Ishikawa (cell line): ENCODE results near the gene ARMC9.

Experiments used
- CEBPB ChIP-seq: IDR thresholded peaks from 2 replicates; pipeline ENCODE4 v1.6.1; 2012
- CREB1 ChIP-seq: IDR thresholded peaks from 2 replicates; pipeline ENCODE4 v1.6.1; 2012; ENCODE audit warnings: low read depth
- EGR1 ChIP-seq: IDR thresholded peaks from 2 replicates; pipeline ENCODE4 v1.6.1; 2012
- EP300 ChIP-seq: IDR thresholded peaks from 2 replicates; pipeline ENCODE4 v1.6.1; 2012; ENCODE audit warnings: borderline replicate concordance
- FOXM1 ChIP-seq: IDR thresholded peaks from 2 replicates; pipeline ENCODE4 v1.6.1; 2012; ENCODE audit warnings: low read depth, borderline replicate concordance
- MAX ChIP-seq: IDR thresholded peaks from 2 replicates; pipeline ENCODE4 v1.6.1; 2012
- NFIC ChIP-seq: IDR thresholded peaks from 2 replicates; pipeline ENCODE4 v1.6.1; 2012
- RAD21 ChIP-seq: IDR thresholded peaks from 2 replicates; pipeline ENCODE4 v1.6.1; 2012; ENCODE audit warnings: low read depth
- REST ChIP-seq: IDR thresholded peaks from 2 replicates; pipeline ENCODE4 v1.6.1; 2012; ENCODE audit warnings: low read depth, mild to moderate bottlenecking
- TAF1 ChIP-seq: IDR thresholded peaks from 2 replicates; pipeline ENCODE4 v1.6.1; 2012; ENCODE audit warnings: low read depth, mild to moderate bottlenecking
- TCF12 ChIP-seq: IDR thresholded peaks from 2 replicates; pipeline ENCODE4 v1.6.1; 2012; ENCODE audit warnings: low read depth
- TEAD4 ChIP-seq: IDR thresholded peaks from 2 replicates; pipeline ENCODE4 v1.6.1; 2012
- USF1 ChIP-seq: IDR thresholded peaks from 2 replicates; pipeline ENCODE4 v1.6.1; 2012
- YY1 ChIP-seq: IDR thresholded peaks from 2 replicates; pipeline ENCODE4 v1.6.1; 2012; ENCODE audit warnings: low read depth
- ZBTB7A ChIP-seq: IDR thresholded peaks from 2 replicates; pipeline ENCODE4 v1.6.1; 2012; ENCODE audit warnings: low read depth

ARMC9 gene

GRCh38 chr2:231412618-231412963, 214.2 kb downstream of the ARMC9 start:
- TF ChIP-seq TCF12 (0 out of 2 replicates have a peak, but pooled peaks have one; percentile 1), REST (no peak), RAD21 (no peak)

- TF ChIP-seq CREB1: no peak
Measured at GRCh38 chr2:231413456-231413855, 215.0 kb downstream of the ARMC9 start.

- TF ChIP-seq RAD21: no peak
Measured at GRCh38 chr2:231413921-231414476, 215.6 kb downstream of the ARMC9 start.

- no peak for TF ChIP-seq TEAD4
- TF ChIP-seq REST: no peak
- no peak for TF ChIP-seq CREB1
- TF ChIP-seq FOXM1: no peak
- TF ChIP-seq TAF1: no peak
- no peak for TF ChIP-seq EP300
- no peak for TF ChIP-seq CEBPB
Measured at GRCh38 chr2:231415029-231415428, 216.6 kb downstream of the ARMC9 start.

GRCh38 chr2:231418820-231419640, 220.6 kb downstream of the ARMC9 start:
- TF ChIP-seq FOXM1 (no peak), CEBPB (no peak), RAD21 (no peak), NFIC (no peak)

GRCh38 chr2:231421051-231421580, 222.7 kb downstream of the ARMC9 start:
- TF ChIP-seq TCF12 (no peak), TEAD4 (no peak), FOXM1 (no peak), YY1 (no peak), EP300 (no peak), MAX (no peak), NFIC (no peak), CREB1 (no peak), CEBPB (no peak), TAF1 (no peak), EGR1 (no peak), ZBTB7A (no peak), USF1 (no peak), RAD21 (no peak)

- TF ChIP-seq ZBTB7A (no peak), FOXM1 (no peak), TEAD4 (no peak), MAX (no peak)
Measured at GRCh38 chr2:231422056-231422455, 223.6 kb downstream of the ARMC9 start.

GRCh38 chr2:231423176-231423575, 224.7 kb downstream of the ARMC9 start:
- no peak for TF ChIP-seq CREB1
- TF ChIP-seq FOXM1: no peak
- no peak for TF ChIP-seq CEBPB
- no peak for TF ChIP-seq TEAD4
- TF ChIP-seq EGR1: no peak
- no peak for TF ChIP-seq TCF12
- TF ChIP-seq EP300: no peak
- TF ChIP-seq RAD21: no peak
- TF ChIP-seq TAF1: no peak
- TF ChIP-seq MAX: no peak
- TF ChIP-seq USF1: no peak
